Right atrium auricular region (tissue), 2 donors: ENCODE results near the gene UTP25. TPM values are rescaled to one million over a fixed set of nuclear protein-coding genes. Genes with fewer than 3 reads are reported as not detected.

Experiments used
- DNase-seq: peaks from one replicate; pipeline ENCODE4 v3.0.0-alpha.2; 2019; ENCODE audit warnings: low spot score
- H3K27ac ChIP-seq, 2 donors: fragments of 200-600 bp; sonication (generic); 1 replicate in 1 of 2; 2 replicates in 1 of 2; pipeline ENCODE4 v1.5.1; 2016 to 2019
- H3K27me3 ChIP-seq, 2 donors: fragments of 200-600 bp; sonication (generic); one replicate each; pipeline versions ENCODE4 v1.5.1 to v1.6.0; 2017 to 2019
- H3K36me3 ChIP-seq: fragments of 200-600 bp; sonication (generic); one replicate; pipeline ENCODE4 v1.5.1; 2016
- H3K4me1 ChIP-seq, 2 donors: fragments of 200-600 bp; sonication (generic); one replicate each; pipeline versions ENCODE4 v1.5.1 to v1.6.0; 2017 to 2019
- H3K4me3 ChIP-seq, 2 donors: fragments of 200-600 bp; sonication (generic); 1 replicate in 1 of 2; 2 replicates in 1 of 2; pipeline ENCODE4 v1.5.1; 2017 to 2019; ENCODE audit warnings: mild to moderate bottlenecking in 1 of 2, moderate library complexity in 1 of 2
- H3K9me3 ChIP-seq, 2 donors: fragments of 200-600 bp; sonication (generic); one replicate each; pipeline ENCODE4 v1.5.1; 2019
- CTCF ChIP-seq, 2 donors: fragments of 200-600 bp; sonication (generic); IDR thresholded peaks; one replicate each; pipeline ENCODE4 v1.5.1; 2019; ENCODE audit warnings: antibody characterized with exemption in 2 of 2
- total RNA-seq, 2 donors: library from RNA; depleted of rRNA; stranded (reverse); fragments of >200 nt; gene quantifications; one replicate each; pipeline ENCODE4 v1.1.0, GENCODE V29; 2016

Gene UTP25
- total RNA-seq, 2 donors from 2014 or later: 2.8 to 3.9 TPM

- no peak overlapping the region for H3K4me3 ChIP-seq
- no peaks in the 10 kb centered on the region for H3K4me1 ChIP-seq
- no peak for TF ChIP-seq CTCF (IDR thresholded peaks at IDR 0.05)
- H3K27me3 ChIP-seq: no peaks in the 10 kb centered on the region
- H3K36me3 ChIP-seq: no peaks in the 10 kb centered on the region
- no peak overlapping the region for H3K27ac ChIP-seq
- H3K9me3 ChIP-seq: no peaks in the 10 kb centered on the region
- DNase-seq: no peak
Measured at GRCh38 chr1:209862391-209863356, 34.9 kb downstream of the UTP25 start.

- TF ChIP-seq CTCF (IDR thresholded peaks at IDR 0.05): no peak
- Histone ChIP-seq H3K36me3 (no peaks in the 10 kb centered on the region), H3K4me1 (no peaks in the 10 kb centered on the region), H3K4me3 (no peak overlapping the region), H3K9me3 (no peaks in the 10 kb centered on the region), H3K27ac (no peak overlapping the region), H3K27me3 (no peaks in the 10 kb centered on the region)
- DNase-seq: no peak
Measured at GRCh38 chr1:209863766-209864485, 36.2 kb downstream of the UTP25 start.

GRCh38 chr1:209866201-209866600 lies 38.4 kb downstream of the UTP25 start:
- no peaks in the 10 kb centered on the region for H3K4me1 ChIP-seq
- no peak overlapping the region for H3K27ac ChIP-seq
- no peak for DNase-seq
- no peak for TF ChIP-seq CTCF (IDR thresholded peaks at IDR 0.05)
- no peak overlapping the region for H3K4me3 ChIP-seq
- H3K9me3 ChIP-seq: no peaks in the 10 kb centered on the region
- H3K36me3 ChIP-seq: no peaks in the 10 kb centered on the region
- no peaks in the 10 kb centered on the region for H3K27me3 ChIP-seq

- Histone ChIP-seq H3K36me3 (no peaks in the 10 kb centered on the region), H3K27me3 (no peaks in the 10 kb centered on the region), H3K9me3 (no peaks in the 10 kb centered on the region), H3K27ac (no peak overlapping the region), H3K4me1 (no peaks in the 10 kb centered on the region), H3K4me3 (no peak overlapping the region)
- no peak for TF ChIP-seq CTCF (IDR thresholded peaks at IDR 0.05)
- DNase-seq: no peak
Measured at GRCh38 chr1:209869291-209870149, 41.7 kb downstream of the UTP25 start.

- Histone ChIP-seq H3K4me3 (no peak overlapping the region), H3K36me3 (no peaks in the 10 kb centered on the region), H3K4me1 (no peaks in the 10 kb centered on the region), H3K9me3 (no peaks in the 10 kb centered on the region), H3K27ac (no peak overlapping the region), H3K27me3 (no peaks in the 10 kb centered on the region)
- no peak for TF ChIP-seq CTCF (IDR thresholded peaks at IDR 0.05)
- no peak for DNase-seq
Measured at GRCh38 chr1:209870151-209870831, 42.5 kb downstream of the UTP25 start.
